ENCODE data around the gene FGFBP2. TPM values are rescaled to one million over a fixed set of nuclear protein-coding genes. Genes with fewer than 3 reads are reported as not detected.
"Not testable (repeated sequence)": the region's sequence is repeated elsewhere in the genome, so short reads cannot be mapped to it uniquely, and the experiment has no call there.

Gene FGFBP2
- total and polyA plus RNA-seq, 5 donors from 2014 or later = 0.39 to 1.1 (median 0.73) TPM; not detected in 1

DNA sequence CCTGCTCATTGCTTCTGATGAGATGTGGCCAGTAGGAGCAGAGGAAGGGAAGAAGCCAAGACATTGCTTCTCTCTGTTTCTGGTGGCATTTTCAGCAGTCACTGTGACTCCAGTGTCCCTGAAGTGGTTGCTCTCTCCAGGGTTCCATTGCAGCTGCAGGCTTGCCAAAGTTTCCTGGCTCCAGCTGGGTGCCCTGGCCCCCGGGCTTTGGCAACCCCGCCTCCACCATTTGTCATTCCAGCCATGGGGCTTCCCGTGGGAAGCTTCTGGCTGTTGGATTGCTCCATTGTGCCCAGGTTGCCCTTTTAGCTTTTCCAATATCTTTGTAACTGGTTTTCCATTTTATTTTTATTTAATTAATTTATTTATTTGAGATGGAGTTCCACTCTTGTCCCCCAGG, 37.1 kb downstream of the FGFBP2 start:
- DNase-seq (no peak), ATAC-seq (ENCODE audit: low read depth in 2 of 2) (no peak)

GRCh38 chr4:15921592-15921932, 41.4 kb downstream of the FGFBP2 start:
- H3K4me1 ChIP-seq (ENCODE audit: control insufficient read depth, insufficient read depth, low read length, poor library complexity, severe bottlenecking) = no peaks in the 10 kb centered on the region
- peaks cover 0 to 2% (median 0%) of the 10 kb centered on the region in 4 donors for H3K4me1 Mint-ChIP-seq
- H3K36me3 Mint-ChIP-seq = no peaks in the 10 kb centered on the region
- no peaks in the 10 kb centered on the region for H3K27me3 ChIP-seq (ENCODE audit: control insufficient read depth, insufficient read depth, low read length)
- no peak overlapping the region for H3K4me3 ChIP-seq (ENCODE audit: low read depth, low read length)
- no peak overlapping the region for H3K27ac ChIP-seq (ENCODE audit: insufficient read depth, low read length, poor library complexity, severe bottlenecking)
- no peak overlapping the region for H3K4me3 Mint-ChIP-seq
- H3K27ac Mint-ChIP-seq = no peak overlapping the region
- DNase-seq (no peak), ATAC-seq (ENCODE audit: low read depth in 2 of 2) (no peak)
- no peaks in the 10 kb centered on the region for H3K36me3 ChIP-seq (ENCODE audit: control insufficient read depth, insufficient read depth, low read length)
- no peaks in the 10 kb centered on the region for H3K9me3 ChIP-seq (ENCODE audit: control insufficient read depth in 2 of 2, low read length in 2 of 2)
- H3K27me3 Mint-ChIP-seq = no peaks in the 10 kb centered on the region
- peaks cover 0 to 2% (median 0%) of the 10 kb centered on the region in 7 donors for H3K9me3 Mint-ChIP-seq

More for the DNA sequence above, 37.1 kb downstream of the FGFBP2 start:
- no peaks in the 10 kb centered on the region for H3K36me3 ChIP-seq (ENCODE audit: control insufficient read depth, insufficient read depth, low read length)
- no peak overlapping the region for H3K4me3 Mint-ChIP-seq
- H3K9me3 Mint-ChIP-seq = no peaks in the 10 kb centered on the region
- H3K27ac ChIP-seq (ENCODE audit: insufficient read depth, low read length, poor library complexity, severe bottlenecking) = no peak overlapping the region
- no peak overlapping the region for H3K4me3 ChIP-seq (ENCODE audit: low read depth, low read length)
- no peaks in the 10 kb centered on the region for H3K36me3 Mint-ChIP-seq
- H3K4me1 Mint-ChIP-seq = peaks cover 0 to 2% (median 0%) of the 10 kb centered on the region in 4 donors
- no peak overlapping the region for H3K27ac Mint-ChIP-seq
- no peaks in the 10 kb centered on the region for H3K9me3 ChIP-seq (ENCODE audit: control insufficient read depth in 2 of 2, low read length in 2 of 2)
- H3K27me3 Mint-ChIP-seq = peaks cover 4% of the 10 kb centered on the region
- no peaks in the 10 kb centered on the region for H3K4me1 ChIP-seq (ENCODE audit: control insufficient read depth, insufficient read depth, low read length, poor library complexity, severe bottlenecking)
- H3K27me3 ChIP-seq (ENCODE audit: control insufficient read depth, insufficient read depth, low read length) = no peaks in the 10 kb centered on the region

- no peak overlapping the region for H3K4me3 ChIP-seq (ENCODE audit: low read depth, low read length)
- H3K9me3 ChIP-seq (ENCODE audit: control insufficient read depth in 2 of 2, low read length in 2 of 2) = no peaks in the 10 kb centered on the region
- H3K27ac Mint-ChIP-seq = no peak overlapping the region
- no peak for DNase-seq
- no peaks in the 10 kb centered on the region for H3K4me1 ChIP-seq (ENCODE audit: control insufficient read depth, insufficient read depth, low read length, poor library complexity, severe bottlenecking)
- no peak overlapping the region for H3K27ac ChIP-seq (ENCODE audit: insufficient read depth, low read length, poor library complexity, severe bottlenecking)
- ATAC-seq (ENCODE audit: low read depth in 2 of 2) = no peak
- H3K4me1 Mint-ChIP-seq = peaks cover 0 to 2% (median 0%) of the 10 kb centered on the region in 4 donors
- no peaks in the 10 kb centered on the region for H3K27me3 ChIP-seq (ENCODE audit: control insufficient read depth, insufficient read depth, low read length)
- H3K36me3 Mint-ChIP-seq = no peaks in the 10 kb centered on the region
- no peaks in the 10 kb centered on the region for H3K36me3 ChIP-seq (ENCODE audit: control insufficient read depth, insufficient read depth, low read length)
- H3K27me3 Mint-ChIP-seq = no peaks in the 10 kb centered on the region
- peaks cover 0 to 3% (median 0%) of the 10 kb centered on the region in 7 donors for H3K9me3 Mint-ChIP-seq
- H3K4me3 Mint-ChIP-seq = no peak overlapping the region
Observed at GRCh38 chr4:15920723-15921591, 42.0 kb downstream of the FGFBP2 start.

GRCh38 chr4:15918484-15919129, 44.4 kb downstream of the FGFBP2 start:
- no peak for DNase-seq
- Histone ChIP-seq H3K4me3 (ENCODE audit: low read depth, low read length) (no peak overlapping the region), H3K4me1 (ENCODE audit: control insufficient read depth, insufficient read depth, low read length, poor library complexity, severe bottlenecking) (no peaks in the 10 kb centered on the region), H3K27ac (ENCODE audit: insufficient read depth, low read length, poor library complexity, severe bottlenecking) (no peak overlapping the region), H3K36me3 (ENCODE audit: control insufficient read depth, insufficient read depth, low read length) (no peaks in the 10 kb centered on the region), H3K27me3 (ENCODE audit: control insufficient read depth, insufficient read depth, low read length) (no peaks in the 10 kb centered on the region), H3K9me3 (ENCODE audit: control insufficient read depth in 2 of 2, low read length in 2 of 2) (no peaks in the 10 kb centered on the region)
- Mint-ChIP-seq H3K4me1 (peaks cover 0 to 2% (median 0%) of the 10 kb centered on the region in 4 donors), H3K9me3 (peaks cover 0 to 6% (median 0%) of the 10 kb centered on the region in 7 donors), H3K4me3 (no peak overlapping the region), H3K27ac (peak overlapping the region in 1 of 3 donors; percentile 26), H3K36me3 (no peaks in the 10 kb centered on the region), H3K27me3 (peaks cover 4% of the 10 kb centered on the region)
- no peak for ATAC-seq (ENCODE audit: low read depth in 2 of 2)

- H3K9me3 ChIP-seq (ENCODE audit: control insufficient read depth in 2 of 2, low read length in 2 of 2) = no peaks in the 10 kb centered on the region
- Mint-ChIP-seq H3K9me3 (peaks cover 0 to 6% (median 0%) of the 10 kb centered on the region in 7 donors), H3K4me3 (no peak overlapping the region), H3K36me3 (no peaks in the 10 kb centered on the region), H3K27ac (no peak overlapping the region), H3K4me1 (peaks cover 0 to 2% (median 0%) of the 10 kb centered on the region in 4 donors), H3K27me3 (peaks cover 4% of the 10 kb centered on the region)
- H3K27ac ChIP-seq (ENCODE audit: insufficient read depth, low read length, poor library complexity, severe bottlenecking) = no peak overlapping the region
- no peaks in the 10 kb centered on the region for H3K4me1 ChIP-seq (ENCODE audit: control insufficient read depth, insufficient read depth, low read length, poor library complexity, severe bottlenecking)
- no peak for ATAC-seq (ENCODE audit: low read depth in 2 of 2)
- no peaks in the 10 kb centered on the region for H3K27me3 ChIP-seq (ENCODE audit: control insufficient read depth, insufficient read depth, low read length)
- no peak for DNase-seq
- H3K4me3 ChIP-seq (ENCODE audit: low read depth, low read length) = no peak overlapping the region
- H3K36me3 ChIP-seq (ENCODE audit: control insufficient read depth, insufficient read depth, low read length) = no peaks in the 10 kb centered on the region
Observed at GRCh38 chr4:15917297-15917696, 45.7 kb downstream of the FGFBP2 start.

DNA sequence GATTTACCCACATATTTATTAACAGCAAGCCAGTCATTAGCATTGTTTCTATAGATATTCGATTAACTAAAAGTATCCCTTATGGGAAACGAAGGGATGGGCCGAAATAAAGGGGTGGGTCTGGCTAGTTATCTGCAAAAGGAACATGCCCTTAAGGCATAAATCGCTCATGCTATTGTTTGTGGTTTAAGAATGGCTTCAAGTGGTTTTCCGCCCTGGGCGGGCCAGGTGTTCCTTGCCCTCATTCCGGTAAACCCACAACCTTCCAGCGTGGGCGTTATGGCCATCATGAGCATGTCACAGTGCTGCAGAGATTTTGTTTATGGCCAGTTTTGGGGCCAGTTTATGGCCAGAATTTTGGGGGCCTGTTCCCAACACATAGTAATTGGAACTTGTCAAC, 46.6 kb downstream of the FGFBP2 start:
- not testable (repeated sequence) for H3K4me1 ChIP-seq (ENCODE audit: control insufficient read depth, insufficient read depth, low read length, poor library complexity, severe bottlenecking); H3K27ac Mint-ChIP-seq; H3K27ac ChIP-seq (ENCODE audit: insufficient read depth, low read length, poor library complexity, severe bottlenecking); H3K9me3 Mint-ChIP-seq; H3K4me1 Mint-ChIP-seq; H3K36me3 Mint-ChIP-seq; H3K27me3 Mint-ChIP-seq; H3K4me3 ChIP-seq (ENCODE audit: low read depth, low read length); H3K9me3 ChIP-seq (ENCODE audit: control insufficient read depth in 2 of 2, low read length in 2 of 2); H3K4me3 Mint-ChIP-seq; H3K27me3 ChIP-seq (ENCODE audit: control insufficient read depth, insufficient read depth, low read length); DNase-seq; ATAC-seq (ENCODE audit: low read depth in 2 of 2); H3K36me3 ChIP-seq (ENCODE audit: control insufficient read depth, insufficient read depth, low read length)

GRCh38 chr4:15914736-15915135, 48.2 kb downstream of the FGFBP2 start:
- Histone ChIP-seq H3K36me3 (ENCODE audit: control insufficient read depth, insufficient read depth, low read length) (no peaks in the 10 kb centered on the region), H3K27me3 (ENCODE audit: control insufficient read depth, insufficient read depth, low read length) (no peaks in the 10 kb centered on the region), H3K4me1 (ENCODE audit: control insufficient read depth, insufficient read depth, low read length, poor library complexity, severe bottlenecking) (no peaks in the 10 kb centered on the region), H3K27ac (ENCODE audit: insufficient read depth, low read length, poor library complexity, severe bottlenecking) (no peak overlapping the region), H3K4me3 (ENCODE audit: low read depth, low read length) (no peak overlapping the region), H3K9me3 (ENCODE audit: control insufficient read depth in 2 of 2, low read length in 2 of 2) (no peaks in the 10 kb centered on the region)
- no peak for ATAC-seq (ENCODE audit: low read depth in 2 of 2)
- Mint-ChIP-seq H3K4me1 (no peaks in the 10 kb centered on the region), H3K36me3 (no peaks in the 10 kb centered on the region), H3K27me3 (peaks cover 8% of the 10 kb centered on the region), H3K9me3 (peaks cover 0 to 6% (median 0%) of the 10 kb centered on the region in 7 donors), H3K4me3 (no peak overlapping the region), H3K27ac (no peak overlapping the region)
- DNase-seq = no peak

All from CD4-positive, CD25-positive, alpha-beta regulatory T cell (primary cell).